C4-2B (cell line): ENCODE results near the gene TAF11L13.

Experiments
- CTCF ChIP-seq: fragments of 450-650 bp; conservative IDR thresholded peaks from 2 replicates; pipeline ENCODE4 v1.5.1; 2017; ENCODE audit warnings: mild to moderate bottlenecking
- ZFX ChIP-seq: fragments of 450-650 bp; IDR thresholded peaks from 2 replicates; pipeline ENCODE4 v1.6.1; 2017

DNA sequence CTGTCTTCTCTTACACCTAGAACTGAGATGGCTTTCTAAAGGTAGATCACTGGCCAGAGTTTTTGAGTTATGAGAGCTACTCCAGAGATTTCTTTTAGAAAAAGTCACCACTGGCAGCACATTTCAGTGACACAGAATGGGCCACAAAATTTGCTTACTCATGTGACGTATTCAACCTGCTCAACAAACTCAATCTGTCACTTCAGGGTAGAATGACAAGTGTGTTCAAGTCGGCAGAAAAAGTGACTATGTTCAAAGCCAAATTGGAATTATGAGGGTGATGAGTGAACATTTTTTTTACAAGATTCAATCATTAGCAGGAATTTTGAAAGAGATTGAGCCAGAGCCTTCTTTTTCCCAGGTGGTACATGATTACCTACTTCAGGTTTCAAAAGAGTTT, 48.8 kb downstream of the TAF11L13 start:
- no peak for TF ChIP-seq CTCF
- TF ChIP-seq ZFX = no peak
